GM12875 (cell line): ENCODE data around the gene DENND1B.
A peak's percentile ranks its signal among the peaks of the same experiment; 100 is the strongest.

Experiments used
- H3K4me3 ChIP-seq: one replicate; pipeline ENCODE4 v1.5.1; 2011; ENCODE audit warnings: low read depth, low read length, control low read depth
- CTCF ChIP-seq: IDR thresholded peaks from 2 replicates; pipeline ENCODE4 v1.5.1; 2011; ENCODE audit warnings: low read depth, mild to moderate bottlenecking, control low read depth, inconsistent platforms, low read length, moderate library complexity, borderline replicate concordance; ENCODE audit not compliant: insufficient read depth

The DENND1B gene

GRCh38 chr1:197782722-197783360 lies 7.6 kb upstream of the DENND1B start:
- H3K4me3 ChIP-seq, result no peak overlapping the region
- no peak for TF ChIP-seq CTCF

GRCh38 chr1:197781968-197782721 lies 6.9 kb upstream of the DENND1B start:
- no peak for TF ChIP-seq CTCF
- H3K4me3 ChIP-seq, result no peak overlapping the region

GRCh38 chr1:197779921-197780320 lies 4.6 kb upstream of the DENND1B start:
- no peak overlapping the region for H3K4me3 ChIP-seq
- no peak for TF ChIP-seq CTCF

- no peak for TF ChIP-seq CTCF
- H3K4me3 ChIP-seq, result no peak overlapping the region
Observed at GRCh38 chr1:197778366-197778945, 3.2 kb upstream of the DENND1B start.

- no peak for TF ChIP-seq CTCF
- no peak overlapping the region for H3K4me3 ChIP-seq
Observed at GRCh38 chr1:197776351-197777105, 1.2 kb upstream of the DENND1B start.

- peak overlapping the region; percentile 62 for H3K4me3 ChIP-seq
- TF ChIP-seq CTCF, result no peak
Observed at GRCh38 chr1:197774466-197775281, 606 bp downstream of the DENND1B start.
